Measurements from ENCODE around the gene MGAT5B. TPM values are rescaled to one million over a fixed set of nuclear protein-coding genes. Genes with fewer than 3 reads are reported as not detected.

Gene MGAT5B
- polyA plus RNA-seq, 3 donors from 2014 or later, result not detected

DNA sequence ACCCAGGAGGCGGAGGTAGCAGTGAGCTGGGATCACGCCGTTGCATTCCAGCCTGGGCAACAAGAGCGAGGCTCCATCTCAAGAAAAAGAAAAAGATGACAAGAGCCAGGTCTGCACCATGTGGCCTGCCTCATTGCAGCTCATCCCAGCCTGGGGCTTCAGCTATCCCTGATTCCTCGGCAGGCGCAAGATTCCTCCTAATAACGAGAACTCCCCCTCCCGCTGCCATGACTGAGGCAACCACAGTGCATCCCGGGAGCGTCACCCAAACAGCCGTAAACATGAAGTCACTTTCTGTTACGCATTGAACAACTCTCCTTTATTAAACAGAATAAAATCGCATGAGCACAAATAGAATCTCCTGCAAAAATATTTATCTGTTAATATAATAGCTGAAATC is 120.6 kb downstream of the MGAT5B start:
- Mint-ChIP-seq H3K27ac (no peak overlapping the region), H3K4me1 (no peaks in the 10 kb centered on the region), H3K27me3 (ENCODE audit: low read depth in 3 of 3) (peaks cover 1 to 2% (median 1%) of the 10 kb centered on the region in 3 donors), H3K36me3 (no peaks in the 10 kb centered on the region), H3K4me3 (no peak overlapping the region), H3K9me3 (no peaks in the 10 kb centered on the region)
- DNase-seq, result no peak

DNA sequence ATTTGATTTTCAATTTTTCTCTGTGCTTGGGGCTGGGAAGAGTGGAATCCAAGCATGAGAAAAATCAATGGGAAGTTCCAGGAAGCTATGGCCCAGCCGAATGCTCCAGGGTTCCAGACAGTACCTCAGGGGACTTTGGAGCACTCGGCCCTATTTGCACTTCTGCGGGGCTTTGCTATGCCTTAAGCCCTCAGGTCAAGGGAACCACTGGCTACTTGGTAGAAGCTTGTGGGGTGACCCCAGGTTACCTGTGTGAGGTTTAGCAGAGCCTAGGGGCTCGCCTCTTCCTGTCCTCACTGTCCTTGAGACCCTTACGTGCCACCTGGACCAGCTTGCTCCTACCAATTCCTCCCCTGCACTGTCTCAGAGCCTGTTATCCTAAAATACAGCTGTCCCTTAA is 121.3 kb downstream of the MGAT5B start:
- H3K4me3 Mint-ChIP-seq, result no peak overlapping the region
- peaks cover 1 to 2% (median 1%) of the 10 kb centered on the region in 3 donors for H3K27me3 Mint-ChIP-seq (ENCODE audit: low read depth in 3 of 3)
- H3K4me1 Mint-ChIP-seq, result peaks cover 0 to 5% of the 10 kb centered on the region in 2 donors
- no peak for DNase-seq
- H3K36me3 Mint-ChIP-seq, result no peaks in the 10 kb centered on the region
- H3K9me3 Mint-ChIP-seq, result no peaks in the 10 kb centered on the region
- H3K27ac Mint-ChIP-seq, result no peak overlapping the region

DNA sequence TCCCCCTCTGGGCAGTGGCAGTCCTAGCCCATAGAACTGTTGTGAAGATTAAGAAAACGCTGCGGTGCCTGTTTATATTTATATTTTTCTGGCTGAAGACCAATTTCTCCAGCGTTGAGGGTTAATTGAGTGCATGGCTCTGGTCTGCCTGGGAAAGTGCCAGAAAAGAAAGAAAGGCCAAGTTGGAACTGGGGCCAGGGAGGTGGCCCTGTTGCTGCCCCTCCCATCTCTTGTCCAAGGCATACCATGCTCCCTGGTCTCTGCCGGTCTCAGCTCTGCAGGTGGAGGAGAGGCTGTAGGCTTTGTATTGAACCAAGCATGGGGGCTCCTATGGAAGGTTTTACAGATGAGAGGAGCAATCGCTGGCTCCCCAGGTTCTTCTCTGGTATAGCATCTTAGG is 124.7 kb downstream of the MGAT5B start:
- H3K27me3 Mint-ChIP-seq (ENCODE audit: low read depth in 3 of 3), result peaks cover under 1 to 2% (median 1%) of the 10 kb centered on the region in 3 donors
- H3K27ac Mint-ChIP-seq, result no peak overlapping the region
- H3K4me1 Mint-ChIP-seq, result peaks cover 11 to 19% of the 10 kb centered on the region in 2 donors

DNA sequence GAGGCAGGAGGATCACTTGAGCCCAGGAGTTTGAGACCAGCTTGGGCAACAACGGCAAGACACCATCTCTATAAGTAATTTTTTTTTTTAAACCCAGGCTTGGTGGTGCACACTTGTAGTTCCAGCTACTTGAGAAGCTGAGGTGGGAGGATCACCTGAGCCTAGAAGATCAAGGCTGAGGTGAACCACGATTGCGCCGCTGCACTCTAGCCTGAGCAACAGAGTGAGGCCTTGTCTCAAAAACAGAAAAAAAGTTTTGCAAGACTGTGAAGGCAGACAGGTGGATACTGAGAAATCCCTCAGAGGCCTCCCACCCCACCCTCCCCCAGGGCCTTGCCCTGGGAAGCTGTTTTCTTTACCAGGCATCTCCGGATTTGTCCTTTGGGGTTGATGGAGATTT is 125.4 kb downstream of the MGAT5B start:
- Mint-ChIP-seq H3K4me1 (peaks cover 19 to 26% of the 10 kb centered on the region in 2 donors), H3K27me3 (ENCODE audit: low read depth in 3 of 3) (peaks cover 0 to 4% (median 1%) of the 10 kb centered on the region in 3 donors), H3K4me3 (no peak overlapping the region), H3K36me3 (no peaks in the 10 kb centered on the region), H3K27ac (no peak overlapping the region), H3K9me3 (no peaks in the 10 kb centered on the region)
- DNase-seq, result no peak

More for the DNA sequence above, 124.7 kb downstream of the MGAT5B start:
- Mint-ChIP-seq H3K4me3 (no peak overlapping the region), H3K36me3 (no peaks in the 10 kb centered on the region), H3K9me3 (no peaks in the 10 kb centered on the region)
- no peak for DNase-seq

DNA sequence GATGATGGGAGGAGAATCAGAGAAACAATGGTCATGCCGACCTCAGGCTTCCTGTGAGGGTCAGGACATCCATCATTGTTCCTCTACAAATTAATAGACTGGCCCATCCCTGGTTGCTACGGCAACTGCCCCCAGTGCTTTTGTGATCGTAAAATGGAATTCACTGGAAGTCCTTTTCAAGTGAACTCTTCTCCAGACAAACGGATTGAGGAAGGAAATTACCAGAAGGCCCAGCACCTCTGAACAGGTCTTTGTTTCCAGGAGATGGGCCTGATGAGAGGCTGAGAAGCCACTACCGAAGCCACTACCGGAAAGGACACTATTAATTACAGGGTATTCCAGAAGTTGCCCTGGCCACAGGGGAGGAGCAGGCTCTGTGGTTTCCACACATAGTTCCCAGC is 126.0 kb downstream of the MGAT5B start:
- Mint-ChIP-seq H3K27me3 (ENCODE audit: low read depth in 3 of 3) (peaks cover 0 to 4% (median 1%) of the 10 kb centered on the region in 3 donors), H3K36me3 (no peaks in the 10 kb centered on the region), H3K27ac (peak overlapping the region in 2 of 6 donors; percentile 35 to 40), H3K4me3 (no peak overlapping the region), H3K4me1 (peaks cover 24 to 31% of the 10 kb centered on the region in 2 donors), H3K9me3 (no peaks in the 10 kb centered on the region)
- no peak for DNase-seq

DNA sequence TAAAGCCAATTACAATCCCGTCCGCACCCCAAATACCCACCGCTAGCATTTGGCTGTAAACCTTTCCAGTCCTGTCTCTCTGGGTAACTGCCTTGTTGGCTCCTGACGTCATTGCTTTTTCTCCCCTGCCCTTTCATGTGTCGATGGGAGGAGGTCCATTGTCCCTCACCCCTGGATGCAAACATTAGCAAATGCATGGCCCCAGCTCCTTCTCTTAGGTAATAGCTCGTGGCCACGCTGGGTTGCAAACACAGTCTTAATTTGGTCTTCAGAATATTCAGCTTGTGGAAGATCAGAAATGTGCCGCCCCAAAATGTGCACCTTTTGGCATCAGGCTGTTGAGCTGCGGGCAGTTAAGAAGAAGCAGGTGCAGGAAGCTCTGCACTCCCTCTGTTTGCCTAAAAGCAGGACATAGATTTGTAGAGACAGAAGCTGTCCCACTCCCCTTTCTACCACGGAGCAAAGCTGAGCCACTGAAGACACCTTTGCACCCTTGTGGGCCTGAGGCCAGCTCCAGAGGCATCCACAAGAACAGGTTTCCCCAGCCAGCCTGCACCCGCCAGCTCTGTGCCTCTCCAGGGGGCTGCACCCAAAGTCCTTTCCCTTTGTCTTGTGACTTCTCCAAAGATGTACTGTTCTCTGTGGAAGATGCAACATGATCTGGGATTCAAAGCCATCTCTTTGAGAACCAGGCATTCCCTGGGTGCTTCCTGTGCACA is 127.3 kb downstream of the MGAT5B start:
- no peaks in the 10 kb centered on the region for H3K9me3 Mint-ChIP-seq
- H3K27me3 Mint-ChIP-seq (ENCODE audit: low read depth in 3 of 3), result peaks cover 0 to 7% (median 1%) of the 10 kb centered on the region in 3 donors
- H3K36me3 Mint-ChIP-seq, result no peaks in the 10 kb centered on the region
- no peak overlapping the region for H3K4me3 Mint-ChIP-seq
- peak overlapping the region; percentile 3 to 73 (median 40) for H3K27ac Mint-ChIP-seq
- H3K4me1 Mint-ChIP-seq, result peaks cover 30 to 31% of the 10 kb centered on the region in 2 donors
- DNase-seq, result no peak

DNA sequence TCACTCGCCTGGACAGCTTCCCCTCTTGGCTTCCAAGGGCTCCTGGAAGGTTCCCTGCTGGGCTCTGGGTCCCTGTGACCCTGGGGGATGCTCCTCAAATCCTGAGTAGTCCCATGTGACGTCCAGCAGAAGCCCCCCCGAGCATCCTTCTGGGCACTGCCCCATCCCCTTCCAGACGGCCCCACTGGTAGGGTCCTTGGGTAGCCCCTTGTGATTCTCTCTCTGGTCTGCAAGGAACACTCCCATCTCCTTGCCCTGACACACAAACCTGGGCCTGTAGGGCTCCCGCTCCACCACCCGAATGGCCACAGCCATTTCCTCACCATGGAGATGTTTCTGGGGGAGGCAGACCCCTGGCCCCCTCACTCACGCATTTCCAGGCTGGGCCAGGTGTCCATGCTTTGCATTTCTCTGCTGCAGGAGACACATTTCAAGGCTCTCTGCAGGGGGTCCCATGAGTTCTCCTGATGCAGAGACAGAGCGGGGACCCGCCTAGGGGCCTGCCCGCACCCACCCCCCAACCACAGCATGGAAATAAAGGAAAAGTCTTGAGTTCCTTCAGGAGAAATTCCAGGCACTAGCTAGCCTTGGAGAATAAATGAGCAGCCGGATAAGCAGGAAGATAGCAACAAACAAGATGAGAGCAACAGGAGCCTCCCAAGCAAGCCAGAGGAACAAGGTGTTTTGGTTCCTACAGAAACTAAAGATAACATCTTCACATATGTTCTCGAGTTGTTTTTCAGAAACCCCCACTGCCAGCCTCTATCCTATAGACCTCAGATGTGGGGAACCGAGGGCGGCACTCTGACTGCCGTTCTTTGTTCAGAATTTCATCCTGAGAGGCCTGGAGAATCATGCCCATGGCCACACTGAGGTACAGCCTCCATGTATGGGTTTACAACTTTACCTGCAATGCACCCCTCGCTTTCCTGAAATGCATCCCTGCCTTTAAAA is 128.8 kb downstream of the MGAT5B start:
- Mint-ChIP-seq H3K9me3 (no peaks in the 10 kb centered on the region), H3K4me1 (peaks cover 31% of the 10 kb centered on the region in 2 donors), H3K27me3 (ENCODE audit: low read depth in 3 of 3) (peaks cover 0 to 7% (median 2%) of the 10 kb centered on the region in 3 donors), H3K36me3 (no peaks in the 10 kb centered on the region), H3K4me3 (peak overlapping the region; percentile 5 to 72 (median 50)), H3K27ac (peak overlapping the region; percentile 42 to 92 (median 84))
- DNase-seq, result no peak

DNA sequence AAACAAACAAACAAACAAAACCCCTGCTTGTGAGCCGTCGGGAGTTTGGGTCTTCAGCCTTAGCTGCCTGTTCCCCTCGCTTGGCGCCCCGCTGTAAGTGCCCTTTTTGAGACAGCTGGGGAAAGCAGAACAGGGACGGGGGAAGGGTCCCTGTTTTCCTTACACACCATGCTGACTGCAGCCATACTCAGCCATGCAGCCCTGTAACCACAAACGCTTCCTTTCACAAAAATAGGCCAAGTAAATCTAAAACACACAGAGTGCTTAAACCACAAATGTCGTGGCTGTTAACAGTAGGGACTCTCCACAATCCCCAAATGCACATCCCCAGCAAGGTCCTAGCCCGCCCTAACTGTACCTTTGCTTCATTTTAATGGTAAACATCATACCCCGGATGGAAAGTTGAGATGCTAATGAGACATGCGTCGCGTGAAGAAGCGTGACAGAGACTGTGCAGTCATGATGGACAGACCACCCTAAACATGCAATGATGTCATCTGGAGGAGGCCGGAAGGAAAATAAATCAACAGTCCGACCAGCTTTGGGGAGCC is 129.9 kb downstream of the MGAT5B start:
- H3K27ac Mint-ChIP-seq, result peak overlapping the region; percentile 82 to 92 (median 88)
- peak overlapping the region; percentile 72 to 85 (median 78) for H3K4me3 Mint-ChIP-seq
- peaks cover 31% of the 10 kb centered on the region in 2 donors for H3K4me1 Mint-ChIP-seq
- H3K9me3 Mint-ChIP-seq, result no peaks in the 10 kb centered on the region
- peak; percentile 71 to 79 (median 72) for DNase-seq
- peaks cover 0 to 7% (median 2%) of the 10 kb centered on the region in 3 donors for H3K27me3 Mint-ChIP-seq (ENCODE audit: low read depth in 3 of 3)
- no peaks in the 10 kb centered on the region for H3K36me3 Mint-ChIP-seq

DNA sequence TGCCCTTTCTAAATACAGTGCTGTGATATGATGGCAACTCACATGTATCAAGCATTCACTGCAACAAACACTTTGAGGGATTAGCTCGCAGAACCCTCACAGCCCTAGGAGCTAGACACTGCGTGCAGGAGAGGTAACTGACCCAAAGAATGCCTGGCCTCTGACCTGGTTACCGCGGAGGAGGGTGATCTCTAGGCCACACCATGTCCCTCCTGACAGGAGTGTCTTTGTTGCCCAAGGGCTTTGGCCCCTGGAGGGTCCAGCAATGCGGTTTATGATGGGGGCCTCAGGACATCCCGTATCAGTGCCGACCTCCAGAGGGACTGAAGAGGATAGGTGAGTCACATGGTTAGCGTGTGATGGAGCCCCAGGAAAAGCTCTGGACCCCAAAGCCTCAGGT is 130.6 kb downstream of the MGAT5B start:
- H3K4me3 Mint-ChIP-seq, result peak overlapping the region; percentile 72 to 85 (median 78)
- no peak for DNase-seq
- peaks cover 0 to 8% (median 2%) of the 10 kb centered on the region in 3 donors for H3K27me3 Mint-ChIP-seq (ENCODE audit: low read depth in 3 of 3)
- no peaks in the 10 kb centered on the region for H3K9me3 Mint-ChIP-seq
- H3K27ac Mint-ChIP-seq, result peak overlapping the region; percentile 82 to 92 (median 88)
- H3K4me1 Mint-ChIP-seq, result peaks cover 31% of the 10 kb centered on the region in 2 donors
- no peaks in the 10 kb centered on the region for H3K36me3 Mint-ChIP-seq

Other genes starting within 250 kb of the MGAT5B start
- gene ST6GALNAC1, start 224.6 kb upstream of the MGAT5B start, polyA plus RNA-seq, result not detected
- gene MXRA7, start 157.4 kb upstream of the MGAT5B start, polyA plus RNA-seq, result 10 to 100 TPM; 23.6 to 60.6 (median 56.7) TPM
- gene JMJD6, start 141.8 kb upstream of the MGAT5B start, polyA plus RNA-seq, result 10 to 100 TPM; 20.3 to 38.5 (median 27.2) TPM
- 100 to 1,000 TPM in 2 of 3 donors, 10 to 100 TPM in 1; 91.6 to 166 (median 133) TPM for gene METTL23, start 141.6 kb upstream of the MGAT5B start, polyA plus RNA-seq
- 100 to 1,000 TPM in 2 of 3 donors, 10 to 100 TPM in 1; 100.0 to 134 (median 125) TPM for gene SRSF2, start 131.1 kb upstream of the MGAT5B start, polyA plus RNA-seq
- 10 to 100 TPM; 25.2 to 48.0 (median 36.0) TPM for gene MFSD11, start 130.3 kb upstream of the MGAT5B start, polyA plus RNA-seq

Data from immature natural killer cell (primary cell).